ENCODE measurements around the gene CD300LD. TPM values are rescaled to one million over a fixed set of nuclear protein-coding genes. Genes with fewer than 3 reads are reported as not detected.
"Not testable (repeated sequence)": the region's sequence is repeated elsewhere in the genome, so short reads cannot be mapped to it uniquely, and the experiment has no call there.

The CD300LD gene
- total RNA-seq (2014; rRNA removed; shearing (Covaris generic); ENCODE audit: low replicate concordance) = not detected in 2 replicates

GRCh38 chr17:74592087-74592990 is at the start of gene CD300LD:
CD300LD (minus strand) TSS chr17:74592283; CDS start chr17:74592202, 81 bp downstream.
- DNase-seq = peak; percentile 36
- Histone ChIP-seq H3K27me3 (peaks cover 21% of the 10 kb centered on the region; the same call in 1 of the 2 replicates), H3K9me3 (no peaks in the 10 kb centered on the region), H3K4me3 (no peak within 1 kb of the TSS), H3K36me3 (no peaks in the 10 kb centered on the region)

DNA sequence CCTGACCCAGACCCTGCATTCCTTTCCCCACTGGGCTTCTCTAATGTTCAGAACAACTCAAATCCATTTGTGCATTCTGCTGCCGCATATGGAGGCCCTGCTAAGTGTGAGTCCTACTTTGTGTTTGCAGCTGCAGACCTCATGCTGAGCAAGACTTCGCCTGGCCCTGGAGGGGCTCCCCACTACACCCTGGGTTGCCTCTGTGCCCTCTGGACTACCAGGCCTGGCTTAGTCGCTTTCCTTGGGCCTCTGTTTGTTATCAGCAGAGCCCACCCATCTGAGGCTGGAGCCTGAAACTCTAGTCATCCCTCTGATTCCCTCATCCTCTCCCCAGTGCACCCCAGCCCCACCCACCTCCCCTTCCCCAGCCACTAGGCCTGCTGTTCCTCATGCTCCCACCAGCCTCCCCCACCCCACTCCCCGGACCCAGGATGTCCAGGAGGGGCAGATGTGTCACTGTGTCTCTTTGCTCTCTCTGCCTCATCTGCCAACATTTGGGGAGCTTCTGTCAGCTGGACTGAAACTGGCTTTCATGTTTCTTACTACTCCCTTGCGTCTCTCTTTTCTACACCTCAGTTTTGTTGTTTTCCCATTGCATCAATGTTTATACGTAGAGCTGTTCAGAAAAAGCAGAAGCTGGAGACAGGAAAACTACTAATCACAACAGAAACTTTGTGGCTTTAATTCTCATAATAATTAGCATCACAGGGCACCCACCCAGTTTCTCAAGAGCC is 49.3 kb upstream of the CD300LD start:
- no peak for DNase-seq
- Histone ChIP-seq H3K4me3 (no peak overlapping the region), H3K27me3 (peaks cover 2% of the 10 kb centered on the region)

GRCh38 chr17:74639704-74640151 is 47.6 kb upstream of the CD300LD start:
- no peak for DNase-seq
- H3K9me3 ChIP-seq = no peaks in the 10 kb centered on the region; the same call in 1 of the 2 replicates
- no peaks in the 10 kb centered on the region for H3K36me3 ChIP-seq
- no peaks in the 10 kb centered on the region; the same call in none of the 2 replicates for H3K27me3 ChIP-seq
- H3K4me3 ChIP-seq = no peak overlapping the region

More for the DNA sequence above, 49.3 kb upstream of the CD300LD start:
- H3K36me3 ChIP-seq = no peaks in the 10 kb centered on the region
- no peaks in the 10 kb centered on the region; the same call in 1 of the 2 replicates for H3K9me3 ChIP-seq

DNA sequence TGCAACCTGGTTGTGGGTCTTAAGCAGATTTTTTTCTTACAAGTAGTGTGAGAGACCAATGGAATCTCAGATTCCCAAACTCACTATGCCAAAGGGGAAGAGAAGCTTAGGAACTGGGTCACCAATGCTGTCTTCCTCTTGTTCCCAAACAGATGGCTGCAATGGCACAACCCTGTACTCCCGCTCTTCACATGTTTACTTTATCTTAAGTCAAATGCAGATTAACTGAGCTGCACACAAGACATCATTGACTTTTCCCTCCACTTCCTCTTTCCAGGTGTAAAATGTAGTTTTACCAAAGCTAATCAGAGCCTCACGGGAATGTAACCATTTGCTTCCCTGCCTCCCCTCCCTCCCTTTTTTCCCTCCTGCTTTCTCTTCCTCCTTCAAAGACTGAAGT is 45.8 kb upstream of the CD300LD start:
- Histone ChIP-seq H3K27me3 (no peaks in the 10 kb centered on the region; the same call in none of the 2 replicates), H3K4me3 (no peak overlapping the region), H3K36me3 (no peaks in the 10 kb centered on the region), H3K9me3 (no peaks in the 10 kb centered on the region)
- no peak for DNase-seq

DNA sequence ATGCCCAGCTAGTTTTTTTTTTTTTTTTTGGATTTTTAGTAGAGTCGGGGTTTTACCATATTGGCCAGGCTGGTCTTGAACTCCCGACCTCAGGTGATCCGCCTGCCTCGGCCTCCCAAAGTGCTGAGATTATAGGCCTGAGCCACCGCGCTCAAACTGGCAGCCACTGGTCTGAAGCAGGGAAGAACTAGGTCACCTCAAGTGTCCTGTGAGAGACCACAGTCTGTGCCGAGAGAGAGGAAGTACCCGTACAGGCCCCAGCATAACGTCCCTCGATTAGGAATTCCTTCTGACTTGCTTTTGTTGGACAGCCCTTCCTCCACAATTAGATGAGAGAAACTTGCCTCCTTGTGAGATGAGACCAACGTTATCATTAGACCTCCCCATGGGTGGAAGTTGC is 45.2 kb upstream of the CD300LD start:
- no peak overlapping the region for H3K4me3 ChIP-seq
- no peaks in the 10 kb centered on the region for H3K9me3 ChIP-seq
- no peaks in the 10 kb centered on the region; the same call in none of the 2 replicates for H3K27me3 ChIP-seq
- no peaks in the 10 kb centered on the region for H3K36me3 ChIP-seq
- no peak for DNase-seq

DNA sequence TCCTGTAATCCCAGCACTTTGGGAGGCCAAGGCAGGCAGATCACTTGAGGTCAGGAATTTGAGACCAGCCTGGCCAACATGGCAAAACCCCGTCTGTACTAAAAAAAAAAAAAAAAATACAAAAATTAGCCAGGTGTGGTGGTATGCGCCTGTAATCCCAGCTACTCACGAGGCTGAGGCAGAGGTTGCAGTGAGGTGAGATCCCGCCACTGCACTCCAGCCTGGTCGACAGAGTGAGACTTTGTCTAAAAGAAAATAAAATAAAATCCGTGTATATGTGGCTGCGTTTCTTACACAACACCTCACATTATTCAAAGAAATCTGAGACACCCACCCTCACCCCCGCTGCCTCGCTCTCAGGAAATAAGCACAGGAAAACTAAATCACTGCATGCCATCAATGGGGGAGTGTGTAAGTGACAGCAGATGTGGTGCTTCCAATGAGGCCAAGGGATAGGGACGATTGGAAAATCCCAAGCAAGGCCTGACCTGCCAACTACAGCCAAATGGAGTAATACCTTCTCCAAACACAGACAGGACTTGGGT is 44.5 kb upstream of the CD300LD start:
- H3K4me3 ChIP-seq, H3K9me3 ChIP-seq, DNase-seq, H3K27me3 ChIP-seq, H3K36me3 ChIP-seq: not testable (repeated sequence)

DNA sequence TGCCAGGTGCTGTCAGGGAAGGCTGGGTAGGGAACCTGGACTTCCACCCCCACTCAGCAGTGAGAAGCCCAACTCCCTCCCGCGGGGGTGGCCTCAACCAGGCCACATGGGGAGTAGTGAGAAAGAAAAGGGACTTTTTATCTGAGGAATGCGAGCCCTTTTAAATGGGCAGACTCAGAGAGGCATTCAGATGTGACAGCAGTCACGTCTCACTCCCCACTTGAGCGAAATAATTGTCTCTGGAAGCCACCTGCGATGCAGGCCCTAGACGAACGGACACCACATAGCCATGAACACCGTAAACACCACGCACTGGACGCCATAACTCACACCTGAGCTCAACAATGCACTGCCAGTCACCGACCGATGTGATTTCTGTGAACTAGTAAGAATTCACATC is 43.3 kb upstream of the CD300LD start:
- Histone ChIP-seq H3K27me3 (no peaks in the 10 kb centered on the region; the same call in none of the 2 replicates), H3K36me3 (no peaks in the 10 kb centered on the region), H3K9me3 (no peaks in the 10 kb centered on the region), H3K4me3 (no peak overlapping the region)
- DNase-seq = no peak

GRCh38 chr17:74633326-74633725 is 41.2 kb upstream of the CD300LD start:
- Histone ChIP-seq H3K4me3 (no peak overlapping the region), H3K9me3 (no peaks in the 10 kb centered on the region), H3K36me3 (no peaks in the 10 kb centered on the region), H3K27me3 (no peaks in the 10 kb centered on the region; the same call in none of the 2 replicates)
- DNase-seq = no peak

GRCh38 chr17:74632617-74633016 is 40.5 kb upstream of the CD300LD start:
- peak; percentile 15 for DNase-seq
- Histone ChIP-seq H3K9me3 (no peaks in the 10 kb centered on the region), H3K27me3 (no peaks in the 10 kb centered on the region; the same call in 1 of the 2 replicates), H3K4me3 (no peak overlapping the region), H3K36me3 (no peaks in the 10 kb centered on the region)

DNA sequence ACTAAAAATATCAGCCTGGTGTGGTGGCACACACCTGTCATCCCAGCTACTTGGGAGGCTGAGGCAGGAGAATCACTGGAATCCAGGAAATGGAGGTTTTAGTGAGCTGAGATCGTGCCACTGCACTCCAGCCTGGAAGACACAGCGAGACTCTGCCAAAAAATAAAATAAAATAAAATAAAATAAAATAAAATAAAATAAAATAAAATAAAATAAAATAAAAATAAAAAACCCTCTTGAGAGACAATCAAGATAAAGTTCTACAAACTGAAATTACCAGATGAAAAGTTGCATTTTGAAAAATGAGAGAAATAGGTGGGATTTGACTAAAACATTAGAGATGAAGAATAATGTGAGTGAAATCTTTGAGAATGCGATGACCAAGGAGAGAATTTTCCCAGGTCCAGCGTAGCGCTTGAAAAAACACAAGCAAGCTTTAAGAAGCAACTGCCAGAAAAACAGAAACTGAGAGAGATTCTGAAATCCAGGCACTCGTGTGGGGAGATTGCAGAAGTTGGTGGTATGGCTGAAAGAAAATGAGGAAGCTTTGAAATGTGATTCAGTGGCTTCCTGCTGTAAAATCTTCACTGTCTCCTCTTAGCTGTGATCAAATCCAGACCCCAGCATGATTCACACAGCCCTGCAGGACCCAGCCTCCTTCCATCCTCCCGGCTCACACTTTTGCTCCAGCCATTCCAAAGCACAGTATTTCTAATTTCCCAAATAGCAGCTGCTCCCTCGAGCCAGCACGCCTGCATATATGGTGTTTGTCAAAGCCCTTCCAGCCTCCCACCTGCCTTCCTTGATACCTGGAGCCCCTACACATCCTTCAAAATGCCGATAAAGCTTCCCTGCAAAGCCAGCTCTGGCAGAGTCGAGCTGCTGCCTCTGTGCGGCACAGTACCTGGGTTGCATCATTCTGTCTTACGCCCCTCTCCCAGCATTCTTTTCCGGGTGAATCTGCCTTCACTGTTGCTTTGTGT is 39.7 kb upstream of the CD300LD start:
- Histone ChIP-seq H3K9me3 (no peaks in the 10 kb centered on the region; the same call in 1 of the 2 replicates), H3K4me3 (no peak overlapping the region), H3K36me3 (no peaks in the 10 kb centered on the region), H3K27me3 (no peaks in the 10 kb centered on the region; the same call in 1 of the 2 replicates)
- peak; percentile 28 for DNase-seq

DNA sequence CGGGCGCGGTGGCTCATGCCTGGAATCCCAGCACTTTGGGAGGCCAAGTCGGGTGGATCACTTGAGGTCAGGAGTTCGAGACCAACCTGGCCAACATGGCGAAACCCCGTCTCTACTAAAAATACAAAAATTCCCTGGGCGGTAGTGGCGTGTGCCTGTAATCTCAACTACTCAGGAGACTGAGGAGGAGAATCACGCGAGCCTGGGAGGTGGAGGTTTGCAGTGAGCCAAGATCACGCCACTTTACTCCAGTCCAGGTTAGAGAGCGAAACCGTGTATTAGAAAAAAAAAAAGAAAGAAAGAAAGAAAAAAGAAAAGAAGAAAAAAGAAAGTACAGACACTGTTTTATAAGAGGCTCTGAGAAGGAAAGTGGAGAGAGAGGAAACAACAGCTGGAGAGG is 38.2 kb upstream of the CD300LD start:
- not testable (repeated sequence) for DNase-seq, H3K4me3 ChIP-seq, H3K36me3 ChIP-seq, H3K9me3 ChIP-seq, H3K27me3 ChIP-seq

DNA sequence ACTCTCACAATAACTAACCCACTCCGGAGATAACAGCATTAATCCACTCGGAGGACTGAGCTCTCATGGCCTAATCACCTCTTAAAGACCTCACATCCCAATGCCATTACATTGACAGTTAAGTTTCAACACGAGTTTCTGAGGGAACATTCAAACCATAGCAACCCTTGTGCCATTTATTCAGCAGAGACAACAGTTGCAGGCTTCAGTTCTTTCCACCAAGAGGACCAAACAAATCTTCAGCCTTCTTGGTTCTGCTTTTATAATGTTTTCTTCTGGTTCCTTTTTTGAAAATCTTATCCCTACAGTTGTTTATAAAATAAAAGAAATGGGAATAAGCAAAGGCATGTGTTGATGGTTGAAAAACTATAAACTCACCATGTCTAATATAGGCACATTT is 33.6 kb upstream of the CD300LD start:
- no peak for DNase-seq
- H3K27me3 ChIP-seq = peaks cover 2% of the 10 kb centered on the region; the same call in 1 of the 2 replicates
- H3K9me3 ChIP-seq = peaks cover 10% of the 10 kb centered on the region; the same call in 1 of the 2 replicates

DNA sequence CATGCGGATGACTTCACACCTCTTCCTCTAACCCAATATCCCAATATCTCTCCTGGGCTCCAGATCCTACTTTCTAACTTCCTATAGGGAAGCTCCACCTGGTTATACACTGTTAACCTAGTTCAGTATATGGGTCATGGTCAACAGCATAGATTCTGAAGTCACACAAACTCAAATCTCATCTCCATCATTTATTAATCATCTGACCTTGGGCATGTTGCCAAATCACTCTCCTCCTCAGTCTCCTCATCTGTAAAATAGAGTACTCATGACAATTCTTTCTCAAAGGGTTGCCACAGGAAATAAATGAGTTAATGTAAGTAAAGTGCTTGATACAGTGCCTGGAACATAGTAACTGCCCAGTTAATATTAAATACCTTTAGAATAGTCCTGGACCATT is 32.0 kb upstream of the CD300LD start:
- Histone ChIP-seq H3K36me3 (no peaks in the 10 kb centered on the region), H3K4me3 (no peak overlapping the region), H3K27me3 (peaks cover 4% of the 10 kb centered on the region; the same call in 1 of the 2 replicates), H3K9me3 (peaks cover 10% of the 10 kb centered on the region; the same call in 1 of the 2 replicates)
- no peak for DNase-seq

More for the DNA sequence above, 33.6 kb upstream of the CD300LD start:
- Histone ChIP-seq H3K36me3 (no peaks in the 10 kb centered on the region), H3K4me3 (no peak overlapping the region)

DNA sequence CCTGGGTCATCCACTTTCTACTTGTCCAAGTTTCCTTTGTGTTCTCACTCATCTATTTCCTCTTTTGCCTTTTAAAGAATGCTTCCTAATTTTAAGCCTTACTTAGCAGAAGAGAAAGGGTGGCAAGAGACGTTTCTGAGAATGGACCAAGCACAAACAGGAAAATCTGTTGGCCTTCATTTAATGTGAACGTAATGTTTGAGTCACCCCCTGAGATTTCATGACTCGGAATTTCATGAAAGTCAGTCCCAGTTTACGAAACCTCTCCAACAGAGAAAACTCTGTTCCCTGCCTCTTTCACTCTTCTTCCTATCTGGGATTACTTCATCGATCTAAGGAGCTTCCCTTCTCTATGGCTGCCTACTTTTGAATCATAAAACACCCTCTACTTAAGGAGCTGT is 31.6 kb upstream of the CD300LD start, which contains the start of gene CD300E:
TSS of gene CD300E (minus strand) at position 46 of the 401 bp plus-strand sequence. CDS start 117 bp downstream, outside the sequence.
- H3K4me3 ChIP-seq = no peak within 1 kb of the TSS
- H3K36me3 ChIP-seq = no peaks in the 10 kb centered on the region
- H3K9me3 ChIP-seq = peaks cover 10% of the 10 kb centered on the region; the same call in 1 of the 2 replicates
- DNase-seq = no peak
- peaks cover 4% of the 10 kb centered on the region; the same call in 1 of the 2 replicates for H3K27me3 ChIP-seq

GRCh38 chr17:74619077-74619673 is 27.1 kb upstream of the CD300LD start:
- peak; percentile 20 for DNase-seq

More at GRCh38 chr17:74619077-74619673, 27.1 kb upstream of the CD300LD start:
- H3K27me3 ChIP-seq = peaks cover 14% of the 10 kb centered on the region
- H3K9me3 ChIP-seq = no peaks in the 10 kb centered on the region
- no peaks in the 10 kb centered on the region for H3K36me3 ChIP-seq
- no peak overlapping the region for H3K4me3 ChIP-seq
